HG03520 (cell line): ENCODE measurements around the gene DAPK1.

Source experiments
- ATAC-seq: cut with Tn5 transposase; IDR thresholded peaks from one replicate; pipeline ENCODE4 v1.9.1; 2021; ENCODE audit warnings: mild to moderate bottlenecking, moderate library complexity; ENCODE audit not compliant: unreplicated experiment

The DAPK1 gene

DNA sequence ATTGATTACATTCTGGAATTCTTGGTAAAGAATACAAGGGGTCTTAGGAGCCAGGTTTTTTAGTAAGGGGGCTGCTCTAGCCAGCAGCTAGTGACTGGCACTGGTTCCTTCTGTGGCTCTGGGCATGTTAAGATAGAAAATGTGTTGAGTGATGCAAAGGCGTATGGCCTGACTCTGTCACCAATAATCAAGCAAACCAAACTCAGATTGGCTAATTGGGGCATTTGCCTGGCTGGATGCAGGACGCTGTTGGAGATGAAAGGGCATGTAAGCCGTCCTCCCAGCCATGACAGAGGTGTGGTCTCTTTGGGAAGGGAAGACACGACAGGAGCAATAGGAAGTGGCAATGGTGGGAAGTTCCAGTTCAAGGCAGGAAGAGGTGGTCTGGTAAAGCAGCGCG is 140.6 kb downstream of the DAPK1 start:
- no peak for ATAC-seq

DNA sequence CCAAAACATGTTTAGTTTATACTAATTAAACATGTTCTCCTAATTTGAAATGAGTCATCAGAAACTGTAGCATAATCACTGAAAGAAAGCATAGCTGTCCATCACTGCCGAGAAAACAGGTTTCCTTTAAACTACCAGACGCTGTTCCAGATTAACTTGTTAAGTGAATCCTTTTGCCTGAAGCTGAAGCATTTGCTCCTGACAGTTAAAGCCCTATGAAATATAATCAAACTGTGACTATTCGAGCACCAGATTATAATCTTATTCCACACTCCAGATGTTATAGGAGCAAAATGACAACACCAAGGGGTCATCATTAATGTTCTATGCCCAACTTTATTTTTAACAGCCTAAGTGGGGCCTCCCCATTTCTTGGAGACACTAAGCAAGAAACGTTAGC is 142.3 kb downstream of the DAPK1 start:
- ATAC-seq, result no peak

DNA sequence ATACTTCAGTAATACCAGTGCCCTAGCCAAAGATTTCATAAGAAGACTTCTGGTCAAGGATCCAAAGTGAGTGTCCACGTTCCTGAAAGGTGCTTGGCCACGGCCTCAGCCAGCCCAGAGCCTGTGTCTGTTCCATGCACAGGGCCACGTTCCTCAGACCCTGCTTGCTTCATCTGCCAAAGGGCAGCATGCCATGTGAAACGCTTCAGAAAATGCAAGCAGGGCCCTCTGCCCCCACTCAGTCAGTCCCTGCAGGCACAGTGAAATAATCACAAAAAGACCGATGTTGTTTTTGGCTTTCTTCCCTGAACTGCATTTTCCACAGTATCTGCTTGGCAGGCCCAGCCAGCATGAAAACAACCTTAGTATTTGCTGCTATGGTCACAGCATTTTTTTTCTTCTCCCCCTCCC is 142.7 kb downstream of the DAPK1 start:
- no peak for ATAC-seq

DNA sequence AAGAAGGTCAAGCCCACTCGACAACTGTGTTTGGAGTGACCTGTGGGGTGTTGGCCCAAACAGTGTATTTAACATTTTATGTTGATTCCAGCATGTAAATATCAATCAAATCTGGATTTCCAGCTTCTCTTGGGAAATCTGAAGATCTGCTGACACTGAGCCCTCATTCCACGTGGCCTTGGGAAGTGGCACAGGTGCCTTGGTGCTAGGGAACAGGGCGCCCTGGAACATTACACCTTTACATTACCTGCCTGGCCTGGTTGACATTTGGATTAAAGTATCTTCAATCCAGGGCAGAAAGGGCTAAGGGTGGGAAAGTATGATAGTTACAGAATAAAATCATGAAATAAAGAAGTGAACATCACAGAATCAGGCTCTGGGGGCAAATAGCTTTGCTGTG is 143.4 kb downstream of the DAPK1 start:
- no peak for ATAC-seq

DNA sequence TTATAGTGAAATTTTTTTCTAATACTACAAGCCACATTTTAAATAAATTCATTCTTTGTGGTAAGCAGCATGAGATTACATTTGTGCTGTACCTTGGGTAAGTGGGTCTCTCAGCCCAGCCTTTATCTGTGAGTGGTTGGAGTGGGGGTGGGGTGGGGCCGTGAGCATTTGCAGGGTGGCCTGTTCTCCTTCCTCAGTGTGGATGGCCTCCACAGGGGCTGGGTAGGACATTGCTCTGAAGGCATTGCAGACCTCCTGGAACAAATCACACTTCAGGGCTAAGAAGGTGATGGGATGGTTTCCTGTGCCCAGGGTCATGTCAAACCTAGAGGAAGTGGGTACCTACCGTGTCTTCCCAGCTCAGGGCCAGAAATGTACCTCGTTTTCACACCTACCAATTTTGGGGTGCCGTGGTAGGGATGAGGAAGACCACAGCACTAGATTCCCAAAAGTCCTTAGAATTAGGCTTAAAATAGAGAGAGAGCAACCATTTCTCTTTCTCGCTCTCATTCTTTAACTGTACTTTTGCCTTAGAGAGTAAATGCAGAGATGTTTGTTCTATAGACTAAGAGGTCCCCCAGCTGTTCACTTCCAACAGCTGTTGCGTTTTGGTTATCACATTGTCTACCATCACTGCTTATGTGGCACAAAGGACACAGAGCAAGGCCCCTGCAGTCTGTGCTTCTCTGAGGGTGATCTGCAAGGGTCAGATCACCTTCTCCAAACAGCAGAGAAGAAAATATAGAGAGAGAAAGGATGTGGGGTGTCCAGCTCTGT is 144.9 kb downstream of the DAPK1 start:
- ATAC-seq, result no peak

DNA sequence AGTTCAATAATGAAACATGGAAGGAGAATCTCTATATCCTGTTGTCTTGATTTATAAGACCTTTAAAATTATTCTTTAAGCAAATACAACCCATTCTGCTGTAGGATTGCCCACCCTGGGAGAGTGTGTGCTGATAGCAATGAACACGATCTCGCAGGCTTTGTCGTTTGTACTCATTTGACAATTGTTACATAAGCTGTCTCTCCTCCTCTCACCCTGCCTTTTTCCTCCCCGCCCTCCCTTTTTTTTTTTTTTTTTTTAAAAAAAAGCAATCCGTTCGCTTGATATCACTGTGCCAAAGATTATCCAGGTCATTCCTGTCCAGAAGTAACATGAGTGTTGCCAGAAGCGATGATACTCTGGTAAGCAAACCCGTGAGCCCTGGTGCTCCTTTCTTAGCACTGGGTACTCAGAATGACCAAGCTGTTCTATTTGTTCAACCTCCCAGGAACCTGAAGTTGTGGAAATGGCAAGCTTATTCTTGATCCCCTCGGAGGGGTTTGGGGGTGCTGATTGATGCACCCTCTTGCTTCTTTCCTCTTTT is 145.5 kb downstream of the DAPK1 start:
- no peak for ATAC-seq

DNA sequence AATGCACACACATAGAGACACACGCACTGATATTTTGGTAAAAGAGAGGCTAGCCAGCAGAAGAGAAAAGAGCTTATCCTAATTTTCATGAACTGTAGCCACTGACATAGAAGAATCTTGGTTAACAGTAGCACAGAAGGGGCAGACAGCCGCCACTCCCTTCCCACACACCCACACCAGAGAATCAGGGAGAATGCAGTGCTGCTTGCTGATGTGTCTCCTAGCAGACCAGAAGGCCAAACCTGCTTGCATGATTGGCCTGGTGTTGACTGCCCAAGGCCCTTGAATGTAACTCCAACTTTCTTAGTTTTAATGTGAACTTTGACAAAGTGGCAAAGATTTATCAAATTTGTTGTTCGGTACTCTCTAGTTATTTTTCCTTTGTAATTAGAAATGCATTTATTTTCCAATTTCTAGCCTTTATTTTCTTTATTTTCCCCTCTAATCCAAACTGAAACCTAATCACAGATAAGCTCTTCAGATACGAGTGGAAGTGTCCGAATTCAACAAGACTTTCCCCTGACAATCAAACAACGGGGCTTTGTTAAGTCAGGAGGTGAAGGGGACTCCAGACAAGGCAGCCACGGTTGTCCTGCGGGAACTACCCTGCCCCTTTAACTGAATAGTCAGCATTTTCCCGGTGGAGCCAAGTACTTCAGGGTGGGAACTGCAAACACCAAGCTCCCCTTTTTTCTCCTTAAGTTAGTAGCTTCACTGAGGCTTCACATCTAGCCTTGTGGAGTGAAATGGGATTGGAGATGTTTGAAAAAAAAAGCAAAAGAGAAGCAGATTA is 146.3 kb downstream of the DAPK1 start:
- ATAC-seq, result no peak

DNA sequence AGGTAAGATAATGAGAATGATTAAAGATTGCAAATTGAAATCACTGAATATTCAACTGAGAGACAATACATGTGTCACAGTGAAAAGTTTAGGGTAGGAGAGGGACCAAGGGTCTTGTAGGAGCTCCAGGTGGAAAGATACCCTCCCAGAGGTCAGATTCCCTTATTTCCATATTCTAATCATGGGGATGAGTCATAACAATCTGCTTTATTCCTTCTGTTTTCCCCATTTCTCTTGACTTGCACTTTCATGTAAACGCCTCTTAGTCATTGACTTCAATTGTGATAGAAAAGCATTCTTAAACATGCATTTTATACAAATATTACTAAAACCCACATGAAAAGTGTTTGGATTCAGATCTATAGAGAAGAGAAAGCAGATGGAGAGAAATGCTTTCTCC is 147.0 kb downstream of the DAPK1 start:
- ATAC-seq, result no peak

DNA sequence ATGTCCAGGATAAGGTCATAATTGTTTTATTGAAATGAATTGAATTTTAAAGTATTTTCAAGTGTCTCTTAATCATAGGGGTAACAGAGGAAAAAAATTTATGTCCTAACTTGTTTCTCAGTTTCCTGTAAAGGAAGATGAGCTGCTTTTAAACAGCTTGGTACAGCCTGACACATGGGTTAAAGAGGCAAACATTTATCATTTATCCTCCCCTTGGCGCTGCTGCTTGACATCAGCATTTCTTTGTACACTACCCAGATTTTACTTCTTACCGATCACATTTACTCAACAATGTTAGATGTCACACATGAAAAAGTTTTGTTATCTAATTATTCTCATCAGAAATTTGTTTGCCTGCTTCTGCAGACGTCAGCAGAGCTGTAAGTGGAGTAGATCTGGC is 148.9 kb downstream of the DAPK1 start:
- ATAC-seq, result no peak

DNA sequence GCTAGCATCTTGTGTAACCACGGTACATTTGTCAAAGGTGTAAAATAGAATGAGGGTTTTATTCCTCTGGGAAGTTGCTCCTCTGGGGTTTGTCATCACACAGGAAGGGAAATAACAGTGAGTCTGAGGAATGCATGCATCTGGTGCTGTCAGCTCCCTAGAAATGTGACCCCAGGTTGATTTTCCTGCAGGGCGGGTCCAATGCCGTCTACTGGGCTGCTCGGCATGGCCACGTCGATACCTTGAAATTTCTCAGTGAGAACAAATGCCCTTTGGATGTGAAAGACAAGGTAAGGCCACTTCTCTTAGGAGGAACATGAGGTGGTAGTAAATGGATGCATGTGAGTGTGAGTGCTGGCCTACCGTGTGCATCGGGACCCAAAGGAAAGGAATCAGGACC is 149.4 kb downstream of the DAPK1 start:
- no peak for ATAC-seq

DNA sequence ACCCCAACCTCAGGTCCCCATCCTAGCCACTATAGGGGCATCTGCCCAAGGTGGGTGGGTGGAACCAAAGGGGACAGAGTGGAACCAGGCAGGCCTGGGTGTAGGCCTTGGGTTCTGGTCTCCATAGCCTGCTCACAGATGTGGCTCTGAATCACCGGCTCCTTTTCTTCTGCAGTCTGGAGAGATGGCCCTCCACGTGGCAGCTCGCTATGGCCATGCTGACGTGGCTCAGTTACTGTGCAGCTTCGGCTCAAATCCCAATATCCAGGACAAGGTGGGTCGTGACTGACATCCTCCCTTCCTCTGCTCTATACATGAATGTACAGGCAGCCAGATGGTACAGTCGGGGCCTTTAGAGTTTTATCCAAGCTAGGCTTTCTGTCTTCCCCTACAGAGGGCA is 150.9 kb downstream of the DAPK1 start:
- no peak for ATAC-seq

DNA sequence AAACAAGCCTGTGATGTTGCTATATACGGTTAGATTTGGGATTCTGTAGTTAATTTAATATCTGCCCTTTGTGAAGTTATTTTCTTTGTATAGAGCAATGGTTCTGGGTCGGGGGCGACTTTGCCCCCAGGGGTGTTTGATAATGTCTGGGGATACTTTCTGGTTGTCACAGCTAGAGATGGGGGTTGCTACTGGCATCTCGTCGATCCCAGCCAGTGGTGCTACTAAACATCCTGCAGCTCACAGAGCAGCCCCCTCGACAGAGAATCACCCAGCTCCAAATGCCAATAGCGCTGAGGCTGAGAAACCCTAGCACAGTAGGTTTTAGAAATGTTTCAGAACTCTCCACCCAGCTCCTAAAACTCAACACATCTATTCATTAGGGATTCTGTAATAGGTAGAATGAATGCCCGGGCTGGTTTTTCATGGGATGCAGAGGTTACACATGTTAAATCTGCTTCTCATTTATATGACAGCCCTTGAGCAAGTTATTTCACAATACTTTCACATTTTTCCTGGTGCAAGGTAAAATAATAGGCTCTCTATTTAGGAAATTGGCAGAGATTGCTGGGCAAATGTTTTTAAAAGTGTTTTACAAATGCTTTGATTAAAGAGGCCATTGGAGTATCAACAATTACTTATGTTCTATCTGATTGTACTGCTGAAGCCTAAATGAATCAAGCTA is 153.1 kb downstream of the DAPK1 start:
- no peak for ATAC-seq

DNA sequence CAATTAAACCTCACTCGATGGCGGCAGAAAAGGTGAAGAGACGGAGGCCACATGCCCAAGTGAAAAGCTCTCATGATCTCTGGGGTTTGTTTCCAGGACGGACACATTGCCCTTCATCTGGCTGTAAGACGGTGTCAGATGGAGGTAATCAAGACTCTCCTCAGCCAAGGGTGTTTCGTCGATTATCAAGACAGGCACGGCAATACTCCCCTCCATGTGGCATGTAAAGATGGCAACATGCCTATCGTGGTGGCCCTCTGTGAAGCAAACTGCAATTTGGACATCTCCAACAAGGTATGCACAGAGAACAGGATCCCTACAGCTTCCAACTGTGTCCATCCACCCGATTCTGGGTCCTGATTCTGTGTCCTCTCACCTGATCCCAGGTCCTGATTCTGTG is 153.8 kb downstream of the DAPK1 start:
- ATAC-seq, result no peak

DNA sequence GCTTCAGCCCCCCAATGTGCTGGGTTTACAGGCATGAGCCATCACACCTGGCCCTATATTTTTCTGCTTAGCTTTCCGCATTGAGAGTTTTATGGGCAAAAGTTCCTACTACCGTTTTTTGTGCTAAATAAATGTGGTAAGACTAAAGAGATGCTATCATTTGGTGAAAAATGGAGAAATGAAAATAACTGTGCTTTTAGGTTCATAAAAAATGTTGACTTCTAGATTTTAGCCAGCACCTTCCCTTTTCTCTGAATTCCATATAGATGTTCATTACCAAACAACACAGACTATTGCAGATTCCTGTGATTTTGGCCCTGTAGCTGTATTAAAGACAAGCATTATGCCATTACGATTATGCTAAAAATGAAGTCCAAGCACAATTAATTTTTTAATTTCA is 156.3 kb downstream of the DAPK1 start:
- ATAC-seq, result no peak

DNA sequence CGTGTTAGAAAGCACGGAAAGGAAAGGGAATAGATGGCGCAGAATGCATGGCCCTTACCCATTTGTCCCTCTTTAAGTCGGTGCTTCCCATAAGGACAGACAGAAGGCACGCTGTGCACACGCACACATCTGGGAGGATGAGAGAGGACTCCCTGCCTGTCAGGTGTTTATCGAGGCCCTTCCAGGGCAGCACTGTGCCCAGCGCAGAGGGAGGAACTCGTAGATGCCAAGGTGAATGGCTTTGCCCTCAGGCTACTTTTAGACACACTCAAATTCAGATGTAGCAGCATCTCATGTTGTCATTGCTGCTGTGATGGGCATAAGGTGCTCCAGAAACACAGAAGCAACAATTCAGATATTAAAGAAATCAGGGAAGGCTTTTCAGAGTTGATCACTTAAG is 158.1 kb downstream of the DAPK1 start:
- no peak for ATAC-seq

DNA sequence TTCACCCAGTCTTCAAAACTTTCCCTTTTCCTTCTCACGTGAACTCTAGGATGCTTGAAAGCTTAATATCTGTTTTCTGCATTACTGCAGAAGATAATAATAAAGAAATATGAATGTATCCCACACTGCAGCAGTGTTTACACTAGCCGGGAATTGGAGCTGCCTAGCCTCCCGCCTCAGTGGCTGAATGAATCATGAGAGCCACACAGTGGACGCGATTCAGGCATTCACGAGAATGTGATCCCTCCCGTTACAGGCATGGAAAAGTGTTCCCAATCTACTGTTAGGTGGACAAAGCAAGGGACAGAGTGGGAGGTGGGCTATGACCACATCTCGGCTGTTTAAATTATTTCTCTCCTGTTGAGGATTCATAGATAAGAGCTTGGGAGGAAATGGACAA is 158.8 kb downstream of the DAPK1 start:
- no peak for ATAC-seq

DNA sequence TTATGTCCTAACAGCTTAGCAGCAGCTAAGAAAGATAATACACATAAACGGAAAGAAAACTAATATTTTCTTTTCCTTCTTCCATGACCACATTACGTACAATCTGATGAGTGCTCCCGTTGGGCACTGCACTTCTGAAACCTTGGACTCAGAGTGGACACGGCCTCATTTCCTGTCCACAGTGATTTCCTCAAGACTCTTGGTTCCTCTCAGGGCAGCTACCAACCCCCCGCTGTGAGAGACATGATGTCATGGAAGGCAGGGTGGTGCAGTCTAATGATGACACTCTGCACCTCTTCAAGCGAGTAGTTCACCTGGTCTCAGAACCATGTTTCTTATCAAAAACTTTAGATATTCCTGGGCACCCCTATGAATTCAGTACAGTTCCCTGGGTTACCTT is 159.5 kb downstream of the DAPK1 start:
- ATAC-seq, result no peak

DNA sequence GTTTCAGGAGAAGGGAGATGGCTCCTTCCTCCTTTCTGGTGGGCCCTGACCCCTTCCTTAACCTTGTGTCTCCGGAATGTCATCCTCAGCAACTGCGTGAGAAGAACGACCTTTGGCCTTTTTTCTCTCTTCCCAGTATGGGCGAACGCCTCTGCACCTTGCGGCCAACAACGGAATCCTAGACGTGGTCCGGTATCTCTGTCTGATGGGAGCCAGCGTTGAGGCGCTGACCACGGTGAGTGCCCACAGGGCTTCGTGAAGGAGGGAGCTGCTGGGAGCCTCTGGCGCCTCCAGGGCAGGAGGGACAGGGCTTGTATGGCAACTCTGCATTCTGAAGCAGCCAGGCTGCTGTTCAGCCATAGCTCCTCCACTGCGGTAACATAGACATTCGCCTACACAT is 160.2 kb downstream of the DAPK1 start:
- ATAC-seq, result no peak

DNA sequence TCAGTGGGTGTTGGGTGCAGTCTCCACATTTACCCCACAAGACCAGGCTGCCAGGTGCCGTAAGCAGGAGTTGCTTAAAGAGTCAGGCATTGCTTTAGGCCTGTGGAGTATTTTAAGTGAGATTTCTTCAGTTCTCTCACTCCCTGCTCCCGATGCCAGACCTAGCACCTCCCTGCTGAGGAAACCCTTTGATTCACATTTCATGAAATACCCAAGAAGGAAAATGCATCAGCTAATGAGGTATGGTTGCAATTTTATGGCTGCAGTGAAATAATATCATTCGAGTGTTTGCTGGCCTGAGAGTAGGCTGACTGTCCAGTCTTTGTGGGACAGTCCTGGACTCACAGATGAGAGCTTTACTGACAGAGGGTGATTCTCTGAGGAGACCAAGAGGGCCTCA is 160.8 kb downstream of the DAPK1 start:
- ATAC-seq, result no peak

DNA sequence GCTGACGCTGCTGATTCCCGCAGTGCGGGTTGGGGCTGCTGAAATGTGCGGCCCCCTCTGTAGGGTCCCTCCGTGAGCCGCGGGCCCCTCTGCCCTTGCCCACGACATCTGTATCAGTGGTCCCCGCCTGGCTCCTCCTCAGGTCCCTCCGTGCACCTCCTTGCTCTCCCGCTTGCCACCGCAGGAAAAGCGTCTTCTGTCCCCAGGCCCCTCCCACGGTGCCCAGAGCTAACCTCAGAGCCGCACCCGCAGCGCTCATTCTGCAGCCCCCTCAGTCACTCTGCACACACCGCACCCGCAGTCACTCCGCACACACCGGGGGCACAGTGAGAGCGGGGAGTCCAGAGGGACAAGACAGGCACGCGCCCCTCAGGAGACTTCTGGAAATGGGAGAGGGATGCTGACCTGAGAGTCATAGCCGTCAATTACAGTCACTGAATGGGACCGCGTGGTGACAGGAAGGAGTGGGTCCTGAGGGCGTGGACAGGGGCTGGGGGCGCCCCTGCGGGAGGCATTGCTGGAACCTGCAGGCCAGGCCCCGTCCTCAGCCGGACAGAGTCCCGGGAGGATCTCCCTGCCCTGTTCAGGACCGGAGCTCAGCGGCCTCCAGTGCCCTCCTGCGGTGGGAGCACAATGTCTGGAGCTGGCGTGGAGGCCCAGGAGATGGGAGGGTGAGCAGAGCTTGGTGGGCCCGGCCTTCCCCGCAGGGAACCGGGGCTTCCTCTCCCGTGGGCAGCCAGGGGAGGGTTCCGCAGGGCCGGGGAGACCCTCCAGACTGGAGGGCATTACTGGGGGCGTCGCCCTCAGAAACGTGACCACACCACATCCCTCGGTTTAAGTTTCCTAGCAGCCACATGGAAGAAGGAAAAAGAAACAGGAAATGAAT is 162.1 kb downstream of the DAPK1 start:
- no peak for ATAC-seq

DNA sequence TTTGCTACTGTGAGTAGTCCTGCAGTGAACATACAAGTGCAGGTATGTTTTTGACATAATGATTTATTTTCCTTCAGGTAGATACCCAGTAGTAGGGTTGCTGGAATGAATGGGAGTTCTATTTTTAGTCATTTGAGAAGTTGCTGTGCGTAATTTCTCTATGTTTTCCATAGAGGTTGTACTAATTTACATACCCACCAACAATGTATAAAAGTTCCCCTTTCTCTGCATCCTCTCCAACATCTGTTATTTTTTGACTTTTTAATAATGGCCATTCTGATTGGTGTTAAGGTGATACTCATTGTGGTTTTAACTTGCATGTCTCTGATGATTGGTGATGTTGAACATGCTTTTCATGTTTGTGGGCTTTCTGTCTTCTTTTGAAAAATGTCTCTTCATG is 163.6 kb downstream of the DAPK1 start:
- no peak for ATAC-seq
